Liver (tissue), 9 donors: Measurements from ENCODE around the gene ZSWIM8. TPM values are rescaled to one million over a fixed set of nuclear protein-coding genes. Genes with fewer than 3 reads are reported as not detected.
A peak's percentile ranks its signal among the peaks of the same experiment; 100 is the strongest.
"Not testable (repeated sequence)": the region's sequence is repeated elsewhere in the genome, so short reads cannot be mapped to it uniquely, and the experiment has no call there.

Source experiments
- DNase-seq: peaks from one replicate; pipeline ENCODE4 v3.0.0-alpha.2; 2017; ENCODE audit warnings: low spot score
- H3K27ac ChIP-seq, 2 donors: one replicate each; pipeline ENCODE4 v1.7.0; 2013; ENCODE audit warnings: inconsistent platforms in 2 of 2, low read length in 2 of 2, control low read depth in 1 of 2, low read depth in 1 of 2, mild to moderate bottlenecking in 1 of 2
- H3K27me3 ChIP-seq, 4 donors: one replicate each; pipeline versions ENCODE4 v1.6.1 to v1.7.0; 2013; ENCODE audit warnings: low read length in 3 of 4, inconsistent platforms in 1 of 4, mild to moderate bottlenecking in 1 of 4, moderate library complexity in 1 of 4; ENCODE audit not compliant: control insufficient read depth in 4 of 4, insufficient read depth in 4 of 4
- H3K36me3 ChIP-seq, 4 donors: one replicate each; pipeline versions ENCODE4 v1.6.1 to v1.7.0; 2013; ENCODE audit warnings: low read length in 3 of 4, mild to moderate bottlenecking in 3 of 4, low read depth in 1 of 4, moderate library complexity in 1 of 4; ENCODE audit not compliant: control insufficient read depth in 4 of 4, insufficient read depth in 3 of 4
- H3K4me1 ChIP-seq, 4 donors: one replicate each; pipeline versions ENCODE4 v1.6.1 to v1.7.0; 2013; ENCODE audit warnings: low read length in 3 of 4, mild to moderate bottlenecking in 3 of 4, moderate library complexity in 1 of 4; ENCODE audit not compliant: control insufficient read depth in 4 of 4, insufficient read depth in 4 of 4
- H3K4me3 ChIP-seq, 3 donors: one replicate each; pipeline versions ENCODE4 v1.6.1 to v1.7.0; 2013; ENCODE audit warnings: low read length in 3 of 3, control low read depth in 1 of 3, low read depth in 1 of 3, mild to moderate bottlenecking in 1 of 3
- H3K9ac ChIP-seq, 2 donors: one replicate each; pipeline ENCODE4 v1.7.0; 2013; ENCODE audit warnings: low read length in 2 of 2, mild to moderate bottlenecking in 2 of 2, moderate library complexity in 2 of 2, control low read depth in 1 of 2, low read depth in 1 of 2
- H3K9me3 ChIP-seq, 4 donors: one replicate each; pipeline versions ENCODE4 v1.6.1 to v1.7.0; 2013; ENCODE audit warnings: low read length in 3 of 4; ENCODE audit not compliant: control insufficient read depth in 4 of 4
- ATF3 ChIP-seq: IDR thresholded peaks from 2 replicates; pipeline ENCODE4 v1.6.1; 2016; ENCODE audit warnings: antibody characterized with exemption
- FOXA1 ChIP-seq: IDR thresholded peaks from 2 replicates; pipeline ENCODE4 v1.6.1; 2016; ENCODE audit warnings: antibody characterized with exemption
- FOXA2 ChIP-seq: IDR thresholded peaks from 2 replicates; pipeline ENCODE4 v1.6.1; 2016; ENCODE audit warnings: antibody characterized with exemption
- GABPA ChIP-seq, 2 donors: IDR thresholded peaks in 1 of 2; conservative IDR thresholded peaks in 1 of 2; 2 replicates each; pipeline ENCODE4 v1.6.1; 2016; ENCODE audit warnings: antibody characterized with exemption in 2 of 2, mild to moderate bottlenecking in 1 of 2, moderate library complexity in 1 of 2
- HNF4A ChIP-seq, 2 donors: conservative IDR thresholded peaks; 2 replicates each; pipeline ENCODE4 v1.6.1; 2016; ENCODE audit warnings: antibody characterized with exemption in 2 of 2, mild to moderate bottlenecking in 2 of 2
- HNF4G ChIP-seq: IDR thresholded peaks from 2 replicates; pipeline ENCODE4 v1.6.1; 2016; ENCODE audit warnings: antibody characterized with exemption
- JUND ChIP-seq, 2 donors: IDR thresholded peaks; 2 replicates each; pipeline ENCODE4 v1.6.1; 2016; ENCODE audit warnings: antibody characterized with exemption in 2 of 2
- MAX ChIP-seq: IDR thresholded peaks from 2 replicates; pipeline ENCODE4 v1.6.1; 2016; ENCODE audit warnings: antibody characterized with exemption
- NR2F2 ChIP-seq: IDR thresholded peaks from 2 replicates; pipeline ENCODE4 v1.6.1; 2016; ENCODE audit warnings: antibody characterized with exemption
- RAD21 ChIP-seq, 2 donors: IDR thresholded peaks; 2 replicates each; pipeline ENCODE4 v1.6.1; 2016; ENCODE audit warnings: antibody characterized with exemption in 2 of 2, mild to moderate bottlenecking in 2 of 2
- REST ChIP-seq: IDR thresholded peaks from 2 replicates; pipeline ENCODE4 v1.6.1; 2016; ENCODE audit warnings: antibody characterized with exemption, mild to moderate bottlenecking
- RXRA ChIP-seq, 2 donors: IDR thresholded peaks; 2 replicates each; pipeline ENCODE4 v1.6.1; 2017 to 2018; ENCODE audit warnings: antibody characterized with exemption in 2 of 2, mild to moderate bottlenecking in 1 of 2
- SP1 ChIP-seq: IDR thresholded peaks from 2 replicates; pipeline ENCODE4 v1.6.1; 2018; ENCODE audit warnings: antibody characterized with exemption, mild to moderate bottlenecking
- TAF1 ChIP-seq: conservative IDR thresholded peaks from 2 replicates; pipeline ENCODE4 v1.6.1; 2016; ENCODE audit warnings: antibody characterized with exemption, mild to moderate bottlenecking
- YY1 ChIP-seq: IDR thresholded peaks from 2 replicates; pipeline ENCODE4 v1.6.1; 2016; ENCODE audit warnings: antibody characterized with exemption, mild to moderate bottlenecking
- ZBTB33 ChIP-seq: IDR thresholded peaks from 2 replicates; pipeline ENCODE4 v1.6.1; 2016; ENCODE audit warnings: antibody characterized with exemption
- WGBS: extraction: QIAGEN DNeasy Blood & Tissue Kit; methylation state at CpG from one replicate; pipeline ENCODE4 v1.1.7; 2013; 5-methylcytosine and 5-hydroxymethylcytosine counted together
- polyA plus RNA-seq, 2 donors: library from polyadenylated mRNA; stranded (reverse) in 1 of 2; unstranded in 1 of 2; fragments of 200-250 nt in 1 of 2; fragments of >200 nt in 1 of 2; fragmentation: Nextera tagmentation in 1 of 2; extraction: Ambion mirVana in 1 of 2; gene quantifications; one replicate each; pipeline versions ENCODE4 v1.2.1 to v1.2.3, GENCODE V29; 2013 to 2015
- total RNA-seq, 2 donors: library from RNA; depleted of rRNA; stranded (reverse); fragments of >200 nt; gene quantifications; one replicate each; pipeline ENCODE4 v1.2.3, GENCODE V29; 2014
- donor health status: healthy.
- donor health status: healthy.
- donor health status: healthy.
- donor health status: healthy.
- donor health status: healthy.

ZSWIM8 gene
- 10 to 100 TPM; 35.3 to 66.2 TPM for total RNA-seq
- polyA plus RNA-seq: 10 to 100 TPM; 33.3 to 53.4 TPM

- Histone ChIP-seq H3K4me1 (peaks cover 3 to 47% (median 42%) of the 10 kb centered on the region in 4 donors), H3K4me3 (peak within 1 kb of the TSS; percentile 84 to 89 (median 88))
Observed at GRCh38 chr10:73785211-73785720, at the start of gene ZSWIM8. TSS of gene ZSWIM8 (plus strand) at chr10:73785606. CDS start at chr10:73785879, 273 bp downstream.

GRCh38 chr10:73740501-73741254 lies 44.7 kb upstream of the ZSWIM8 start:
- peaks cover 5 to 22% (median 12%) of the 10 kb centered on the region in 4 donors for H3K4me1 ChIP-seq
- not testable (repeated sequence) for H3K9ac ChIP-seq, H3K36me3 ChIP-seq, H3K4me3 ChIP-seq, H3K27me3 ChIP-seq, H3K9me3 ChIP-seq, H3K27ac ChIP-seq, DNase-seq
- 99% methylated on average over 18 of the region's 18 CpGs for WGBS

More at GRCh38 chr10:73785211-73785720, at the start of gene ZSWIM8:
- H3K36me3 ChIP-seq: peaks cover 10 to 17% (median 15%) of the 10 kb centered on the region in 4 donors
- H3K27ac ChIP-seq: peak within 1 kb of the TSS; percentile 86 to 97
- no peaks in the 10 kb centered on the region for H3K9me3 ChIP-seq
- DNase-seq: peak; percentile 86
- H3K27me3 ChIP-seq: no peaks in the 10 kb centered on the region
- WGBS: under 1% methylated on average over 36 of the region's 36 CpGs
- no peak for TF ChIP-seq TAF1
- no peak for TF ChIP-seq ATF3
- TF ChIP-seq SP1: peak; percentile 70
- peak; percentile 71 for TF ChIP-seq FOXA2
- peak; percentile 17 to 37 for TF ChIP-seq RAD21 (IDR thresholded peaks at IDR 0.05)
- peak; percentile 80 for TF ChIP-seq ZBTB33
- peak in 1 of 2 donors; percentile 39 for TF ChIP-seq JUND (IDR thresholded peaks at IDR 0.05)
- TF ChIP-seq FOXA1: peak; percentile 67
- TF ChIP-seq REST: peak; percentile 85
- peak; percentile 61 for TF ChIP-seq MAX
- TF ChIP-seq NR2F2: peak; percentile 43
- TF ChIP-seq GABPA (IDR thresholded peaks at IDR 0.05 in 1 of 2, conservative IDR thresholded peaks at IDR 0.05 in 1 of 2): peak; percentile 86 to 96
- peak; percentile 98 for TF ChIP-seq YY1
- TF ChIP-seq RXRA (IDR thresholded peaks at IDR 0.05): peak; percentile 32 to 33
- TF ChIP-seq HNF4G: no peak
- TF ChIP-seq HNF4A (conservative IDR thresholded peaks at IDR 0.05): peak; percentile 27 to 35
- H3K9ac ChIP-seq: peak within 1 kb of the TSS; percentile 88 to 89
